Stimulated activated CD8-positive, alpha-beta memory T cell treated with anti-CD3 and anti-CD28 coated beads, Interleukin-12 subunit alpha, Interleukin-12 subunit beta, amount 100 ng/mL, for 24 hours (primary cell): ENCODE results near the gene IPO13.
A peak's percentile ranks its signal among the peaks of the same experiment; 100 is the strongest.

ENCODE experiments used
- DNase-seq: peaks from one replicate; pipeline ENCODE4 v3.0.0-alpha.2; 2020; ENCODE audit errors: extremely low read depth

Gene IPO13

DNA sequence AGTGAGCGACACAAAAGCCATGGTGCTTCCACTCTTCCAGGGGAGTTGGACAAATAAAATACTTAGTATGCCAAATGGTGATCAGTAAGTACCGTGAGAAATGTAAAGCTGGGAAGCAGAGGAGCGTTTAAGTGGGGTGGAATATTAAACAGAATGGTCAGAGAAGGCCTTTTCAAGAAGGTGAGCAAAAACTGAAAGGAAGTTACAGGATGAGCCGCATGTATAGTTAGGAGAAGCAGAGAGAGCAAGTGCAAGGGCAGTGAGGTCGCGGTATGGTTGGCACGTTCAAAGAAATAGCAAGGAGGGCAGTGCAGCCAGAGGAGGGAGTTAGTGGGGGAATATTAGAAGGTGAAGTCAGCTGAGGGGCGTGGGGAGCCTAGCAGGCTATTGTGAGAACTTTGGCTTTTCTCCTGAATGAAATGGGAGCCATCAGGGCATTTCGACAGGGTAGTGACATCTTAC lies 27.3 kb downstream of the IPO13 start:
- no peak for DNase-seq

DNA sequence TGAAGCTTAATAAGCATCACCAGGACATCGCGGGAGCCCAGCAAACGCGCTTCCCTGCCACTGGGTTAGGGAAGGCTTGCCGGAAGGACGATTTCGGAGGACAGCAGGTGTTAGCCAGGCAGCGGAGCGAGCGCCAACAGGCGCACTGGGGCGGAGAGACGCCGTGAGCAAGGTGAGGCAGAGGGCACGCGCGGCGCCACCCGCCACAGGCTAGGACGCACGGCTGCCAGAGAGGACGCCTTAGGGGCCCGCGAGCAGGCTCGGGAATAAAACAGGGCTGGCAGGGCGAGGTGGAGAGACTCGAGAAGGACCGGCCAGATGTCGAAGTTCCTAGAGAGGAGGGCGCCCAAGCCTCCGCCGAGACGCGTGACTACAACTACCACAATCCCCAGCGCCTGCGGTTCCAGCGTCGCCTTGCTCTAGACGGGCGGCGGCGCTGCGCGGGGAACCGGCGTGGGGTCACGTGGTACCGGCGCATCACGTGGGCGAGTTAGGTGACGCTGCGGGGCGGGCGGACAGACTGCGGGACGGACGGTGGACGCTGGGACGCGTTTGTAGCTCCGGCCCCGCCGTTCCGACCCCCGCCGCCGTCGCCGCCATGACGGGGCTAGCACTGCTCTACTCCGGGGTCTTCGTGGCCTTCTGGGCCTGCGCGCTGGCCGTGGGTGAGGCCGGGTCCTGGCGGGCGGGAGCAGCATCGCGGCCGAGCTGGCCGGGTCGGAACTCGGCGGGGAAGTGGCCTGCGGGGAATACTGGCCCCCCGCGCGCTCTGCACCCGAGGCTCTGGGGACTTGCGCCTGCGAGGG lies 27.9 kb downstream of the IPO13 start, which contains the start of gene ATP6V0B:
TSS of gene ATP6V0B (plus strand) at position 518 of the 806 bp plus-strand sequence. CDS start at position 599, 81 bp downstream.
- DNase-seq: peak; percentile 95

DNA sequence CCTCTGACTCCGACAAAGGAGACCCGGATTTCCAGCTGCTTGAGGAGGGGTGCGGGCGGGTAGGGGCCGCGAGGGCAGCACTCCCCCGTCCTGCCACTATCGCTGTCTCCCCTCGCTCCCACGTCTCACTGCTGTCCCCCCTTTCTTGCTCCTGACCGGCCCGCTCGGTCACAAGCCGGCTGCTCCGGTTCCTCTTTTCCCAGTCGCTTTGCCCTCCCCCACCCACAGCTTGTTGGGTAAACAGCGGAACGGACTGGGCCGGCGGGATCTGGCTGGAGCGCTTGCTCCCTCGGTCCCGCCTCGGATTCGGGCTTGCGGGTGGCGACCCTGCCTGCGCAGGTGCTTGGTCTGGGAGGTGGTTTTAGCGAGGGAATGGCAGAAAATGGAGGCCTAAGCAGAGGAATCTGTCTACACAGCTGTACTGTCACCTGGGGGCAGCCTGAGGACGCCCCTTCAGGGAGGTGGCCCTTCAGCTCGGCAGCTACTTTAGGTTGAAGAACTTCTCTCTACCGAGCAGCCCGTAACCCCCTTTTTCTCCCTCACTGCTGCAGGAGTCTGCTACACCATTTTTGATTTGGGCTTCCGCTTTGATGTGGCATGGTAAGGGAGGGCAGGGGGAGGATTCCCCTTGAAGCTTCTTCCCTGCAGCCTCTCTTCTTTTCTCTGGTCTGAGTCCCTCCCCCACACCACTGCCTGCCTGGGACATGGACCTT lies 28.7 kb downstream of the IPO13 start:
- DNase-seq: no peak

DNA sequence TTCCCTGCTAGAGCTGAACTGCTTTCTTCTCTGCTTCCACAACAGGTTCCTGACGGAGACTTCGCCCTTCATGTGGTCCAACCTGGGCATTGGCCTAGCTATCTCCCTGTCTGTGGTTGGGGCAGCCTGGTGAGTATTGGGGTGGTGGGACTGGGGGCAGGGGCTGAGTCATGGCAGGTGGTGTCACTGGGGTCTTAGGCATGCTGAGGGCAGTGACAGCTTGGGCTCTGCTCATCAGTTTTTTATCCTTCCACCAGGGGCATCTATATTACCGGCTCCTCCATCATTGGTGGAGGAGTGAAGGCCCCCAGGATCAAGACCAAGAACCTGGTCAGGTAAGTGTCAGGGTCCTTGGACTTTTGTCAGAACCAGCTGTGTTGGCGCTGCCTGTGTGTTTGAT lies 29.3 kb downstream of the IPO13 start:
- DNase-seq: no peak

DNA sequence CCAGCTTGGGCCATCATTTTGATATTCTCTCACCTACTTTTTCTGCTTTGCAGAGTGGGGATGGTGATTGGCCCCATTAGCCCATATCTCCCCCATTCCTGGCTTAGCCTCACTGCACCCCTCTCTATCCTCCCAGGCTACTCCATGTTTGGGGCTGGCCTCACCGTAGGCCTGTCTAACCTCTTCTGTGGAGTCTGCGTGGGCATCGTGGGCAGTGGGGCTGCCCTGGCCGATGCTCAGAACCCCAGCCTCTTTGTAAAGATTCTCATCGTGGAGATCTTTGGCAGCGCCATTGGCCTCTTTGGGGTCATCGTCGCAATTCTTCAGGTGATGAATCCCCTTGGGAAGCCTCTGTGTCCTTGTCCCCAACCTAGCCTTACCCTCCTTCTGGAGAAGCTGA lies 30.1 kb downstream of the IPO13 start:
- no peak for DNase-seq

DNA sequence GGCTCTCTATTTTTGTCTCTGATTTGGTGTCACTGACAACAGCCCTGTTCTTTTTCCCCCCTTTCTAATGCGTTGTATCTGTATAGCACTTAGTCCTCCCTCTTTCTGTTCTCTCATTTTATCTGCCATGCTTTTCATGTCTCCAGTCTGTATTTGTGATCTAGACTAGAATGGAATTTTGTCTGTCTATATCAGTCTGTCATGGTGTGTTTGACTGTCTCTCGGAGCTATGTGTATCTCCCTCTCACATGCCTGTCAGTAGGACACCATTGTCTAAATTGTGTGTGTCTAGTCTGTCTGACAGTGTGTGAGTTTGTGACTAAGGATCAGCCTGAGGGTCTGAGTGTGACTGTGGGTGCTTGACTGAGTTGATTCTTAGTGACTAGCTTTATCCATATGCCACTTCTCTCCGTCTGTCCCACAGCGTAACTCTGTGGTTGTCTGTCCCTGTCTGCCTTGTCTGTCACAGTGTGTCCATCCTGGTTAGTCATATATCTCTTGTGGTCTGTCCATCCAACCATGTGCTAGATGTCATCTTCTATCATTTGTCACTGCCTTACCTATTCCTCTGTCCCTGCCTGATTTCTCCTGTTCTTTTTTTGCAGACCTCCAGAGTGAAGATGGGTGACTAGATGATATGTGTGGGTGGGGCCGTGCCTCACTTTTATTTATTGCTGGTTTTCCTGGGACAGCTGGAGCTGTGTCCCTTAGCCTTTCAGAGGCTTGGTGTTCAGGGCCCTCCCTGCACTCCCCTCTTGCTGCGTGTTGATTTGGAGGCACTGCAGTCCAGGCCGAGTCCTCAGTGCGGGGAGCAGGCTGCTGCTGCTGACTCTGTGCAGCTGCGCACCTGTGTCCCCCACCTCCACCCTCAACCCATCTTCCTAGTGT lies 30.9 kb downstream of the IPO13 start:
- DNase-seq: no peak

DNA sequence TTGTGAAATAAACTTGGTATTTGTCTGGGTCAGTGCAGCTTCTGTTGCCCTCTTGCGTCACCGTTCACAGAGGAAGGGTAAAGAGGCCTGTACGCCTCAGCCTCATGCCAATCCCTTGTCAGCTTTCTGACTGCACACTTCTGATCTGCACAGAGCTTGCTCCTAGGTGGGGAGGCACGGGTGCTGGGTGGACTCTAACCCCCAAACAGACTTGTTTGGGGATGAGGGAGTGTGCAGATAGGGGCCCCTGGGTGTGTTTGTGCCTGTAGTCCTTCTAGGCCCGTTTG lies 31.5 kb downstream of the IPO13 start:
- no peak for DNase-seq

DNA sequence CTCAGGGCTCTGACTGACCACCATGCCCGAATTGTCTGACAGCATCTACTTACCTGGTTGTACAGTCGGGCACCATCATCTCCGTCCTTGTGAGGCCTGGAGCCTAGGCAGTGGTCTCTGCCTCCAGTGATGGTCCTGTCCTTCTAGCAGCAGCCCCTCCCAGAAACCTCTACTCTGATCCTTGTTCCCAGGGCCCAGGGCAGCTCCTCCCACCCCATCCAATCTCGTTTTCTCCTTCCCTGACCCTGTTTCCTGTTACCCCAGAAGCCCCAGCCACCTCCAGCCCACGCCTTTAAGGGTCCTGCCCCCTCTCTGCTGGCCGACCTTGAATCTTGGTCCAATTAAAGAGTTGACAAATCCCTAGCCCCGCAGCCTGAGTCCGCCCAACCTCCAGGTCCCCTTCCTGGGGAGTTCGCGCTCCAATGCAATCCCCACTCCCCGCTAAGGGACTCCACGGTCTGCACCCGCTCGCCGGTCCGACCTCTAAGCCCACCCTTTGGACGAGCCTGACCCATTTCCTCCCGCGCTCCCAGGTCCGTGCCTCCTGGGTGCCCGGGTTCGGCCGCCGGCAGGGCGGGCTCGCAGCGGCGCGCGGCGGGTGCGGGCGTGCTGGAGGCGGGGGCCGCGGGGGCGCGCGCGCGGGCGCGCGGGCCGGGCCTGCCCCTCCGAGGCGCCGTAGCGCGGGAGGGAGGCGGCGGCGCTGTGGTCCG lies 32.0 kb downstream of the IPO13 start, which contains the start of gene B4GALT2:
TSS of gene B4GALT2 (plus strand) at position 660 of the 710 bp plus-strand sequence. CDS start 1,951 bp downstream, outside the sequence.
- DNase-seq: no peak

DNA sequence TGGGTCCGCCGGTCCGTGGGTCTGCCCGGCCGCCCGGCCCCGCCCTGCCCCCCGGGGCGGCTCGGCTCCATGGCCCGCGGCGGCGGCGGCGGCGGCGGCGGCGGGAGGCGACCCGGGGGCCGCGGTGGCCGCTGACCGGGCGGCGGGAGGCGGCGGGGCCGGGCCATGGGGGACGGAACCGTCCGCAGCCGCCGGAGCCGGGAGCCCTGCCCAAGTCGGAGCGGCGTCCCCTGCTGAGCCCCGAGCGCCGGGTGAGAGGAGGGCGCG lies 32.4 kb downstream of the IPO13 start:
- DNase-seq: no peak

DNA sequence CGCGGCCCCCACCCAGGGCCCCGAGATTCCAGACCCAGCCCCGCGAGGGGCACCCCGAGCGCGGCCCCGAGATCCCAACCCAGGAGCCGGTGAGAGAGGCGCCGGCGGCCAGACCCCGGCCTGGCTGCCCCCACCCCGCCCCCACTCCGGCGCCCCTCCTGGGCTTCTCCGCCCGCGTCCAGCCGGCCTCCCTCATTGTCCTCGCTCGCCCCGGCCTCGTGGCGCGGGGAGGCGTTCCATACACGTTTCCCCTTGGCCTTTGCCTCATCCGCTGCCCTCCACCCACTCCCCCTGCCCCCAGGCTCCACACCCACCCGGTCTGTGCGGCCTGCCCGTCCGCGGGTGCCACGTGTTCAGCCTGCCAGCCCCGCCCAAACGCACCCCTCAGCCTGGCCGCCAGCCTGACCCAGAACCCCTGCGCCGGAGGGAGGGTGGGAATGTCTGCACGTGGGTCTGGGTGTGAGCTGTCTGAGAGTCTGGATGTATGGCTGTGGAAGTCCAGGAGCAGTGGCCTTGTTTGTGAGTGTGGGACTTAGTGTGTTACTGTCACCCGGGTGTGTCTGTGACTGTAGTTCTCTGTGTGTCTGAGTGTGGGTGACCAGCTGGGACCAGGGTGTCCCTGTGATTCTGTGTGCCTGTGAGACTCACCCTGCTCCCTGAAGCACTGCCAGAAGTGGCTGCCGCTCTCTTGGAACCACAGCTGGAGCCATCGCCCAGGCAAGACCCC lies 32.9 kb downstream of the IPO13 start:
- DNase-seq: no peak

DNA sequence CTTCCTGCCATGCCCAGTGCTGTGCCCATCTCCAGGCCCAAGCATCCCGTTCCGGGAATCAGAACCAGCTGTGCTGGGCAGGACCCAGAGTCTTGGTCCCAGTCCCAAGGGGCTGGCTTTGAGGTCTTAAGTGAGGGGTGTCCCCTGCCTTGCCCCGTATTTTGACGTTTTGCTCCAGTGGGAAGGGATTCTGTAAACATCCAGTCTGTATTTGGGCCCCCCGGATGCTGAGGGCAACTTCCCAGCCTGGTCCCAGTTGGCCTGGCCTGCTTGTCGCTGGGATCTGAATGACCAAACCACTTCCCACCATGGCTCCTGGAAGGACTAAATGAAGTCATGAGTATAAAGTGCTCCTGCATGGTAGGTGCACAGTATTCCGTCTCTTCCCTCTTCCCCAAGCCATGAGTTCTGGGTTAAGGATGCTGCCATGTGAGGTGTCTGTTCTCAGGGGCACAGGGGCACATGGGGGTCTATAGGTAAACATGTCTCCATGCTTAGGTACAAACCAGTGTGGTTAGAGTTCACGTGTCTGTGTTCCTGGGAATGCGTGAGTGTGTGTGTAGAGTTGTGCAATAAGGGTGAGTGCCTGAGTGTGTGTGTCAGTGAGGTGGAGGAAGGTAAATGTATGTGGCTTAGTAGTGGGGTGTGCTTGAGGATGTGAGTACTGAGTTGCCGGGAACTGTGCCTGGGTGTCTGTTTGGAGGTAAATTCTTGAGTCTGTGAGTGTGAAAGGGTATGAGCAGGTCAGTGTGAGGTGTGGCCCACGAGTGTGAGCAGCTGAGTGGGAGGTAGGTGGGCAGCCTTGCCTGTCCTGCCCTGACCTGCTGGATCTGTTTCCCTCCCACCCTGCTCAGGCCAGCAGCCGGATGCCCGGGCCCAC lies 33.7 kb downstream of the IPO13 start:
- no peak for DNase-seq

DNA sequence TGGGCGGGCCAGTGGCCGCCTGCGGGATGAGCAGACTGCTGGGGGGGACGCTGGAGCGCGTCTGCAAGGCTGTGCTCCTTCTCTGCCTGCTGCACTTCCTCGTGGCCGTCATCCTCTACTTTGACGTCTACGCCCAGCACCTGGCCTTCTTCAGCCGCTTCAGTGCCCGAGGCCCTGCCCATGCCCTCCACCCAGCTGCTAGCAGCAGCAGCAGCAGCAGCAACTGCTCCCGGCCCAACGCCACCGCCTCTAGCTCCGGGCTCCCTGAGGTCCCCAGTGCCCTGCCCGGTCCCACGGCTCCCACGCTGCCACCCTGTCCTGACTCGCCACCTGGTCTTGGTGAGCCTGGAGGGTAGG lies 34.4 kb downstream of the IPO13 start:
- no peak for DNase-seq

DNA sequence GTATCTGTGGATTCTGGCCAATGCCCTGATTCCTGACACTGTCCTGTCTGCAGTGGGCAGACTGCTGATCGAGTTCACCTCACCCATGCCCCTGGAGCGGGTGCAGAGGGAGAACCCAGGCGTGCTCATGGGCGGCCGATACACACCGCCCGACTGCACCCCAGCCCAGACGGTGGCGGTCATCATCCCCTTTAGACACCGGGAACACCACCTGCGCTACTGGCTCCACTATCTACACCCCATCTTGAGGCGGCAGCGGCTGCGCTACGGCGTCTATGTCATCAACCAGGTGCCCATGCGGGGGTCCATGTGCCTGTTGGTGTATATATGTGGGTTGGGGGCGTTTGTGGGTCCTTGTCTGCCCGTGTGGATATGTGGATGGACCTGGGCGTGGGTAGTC lies 34.9 kb downstream of the IPO13 start:
- DNase-seq: no peak

DNA sequence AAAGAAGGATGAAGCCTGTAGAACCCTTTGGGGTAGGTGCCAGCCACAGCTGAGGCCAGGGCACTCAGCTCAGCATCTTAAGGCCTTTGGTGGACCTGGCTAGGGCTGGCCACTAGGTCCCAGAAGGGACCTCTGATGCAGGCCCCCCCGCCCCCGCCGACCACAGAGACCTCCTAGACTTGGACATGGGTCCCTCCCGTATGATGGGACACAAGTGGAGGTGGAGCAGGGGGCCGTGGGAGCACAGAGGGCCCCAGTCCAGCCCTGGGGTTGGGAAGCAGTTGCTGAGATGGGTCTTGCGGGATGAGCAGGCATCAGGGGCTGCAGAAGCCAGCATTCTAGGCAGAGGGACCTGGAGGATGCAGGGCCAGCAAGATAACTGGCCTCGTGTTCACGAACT lies 35.5 kb downstream of the IPO13 start:
- DNase-seq: no peak

DNA sequence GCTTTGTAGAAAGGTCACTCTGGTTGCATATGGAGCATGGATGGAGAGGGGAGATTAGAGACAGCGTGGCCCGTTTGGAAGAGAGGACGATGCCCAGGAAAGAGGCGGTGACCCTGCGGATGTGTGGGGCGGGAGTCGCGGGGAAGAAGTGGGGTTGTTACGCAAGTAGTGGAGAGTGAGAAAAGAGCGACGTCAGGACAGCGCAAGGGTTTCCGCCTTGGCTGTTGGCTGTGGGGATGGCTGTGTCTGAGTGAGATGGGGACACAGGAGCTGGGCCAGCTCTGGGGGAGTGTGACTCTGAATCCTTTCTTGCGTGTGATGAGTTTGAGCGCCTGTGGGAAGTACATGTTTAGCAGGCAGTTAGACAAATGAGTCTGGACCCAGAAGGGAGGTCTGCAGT lies 36.1 kb downstream of the IPO13 start:
- no peak for DNase-seq

DNA sequence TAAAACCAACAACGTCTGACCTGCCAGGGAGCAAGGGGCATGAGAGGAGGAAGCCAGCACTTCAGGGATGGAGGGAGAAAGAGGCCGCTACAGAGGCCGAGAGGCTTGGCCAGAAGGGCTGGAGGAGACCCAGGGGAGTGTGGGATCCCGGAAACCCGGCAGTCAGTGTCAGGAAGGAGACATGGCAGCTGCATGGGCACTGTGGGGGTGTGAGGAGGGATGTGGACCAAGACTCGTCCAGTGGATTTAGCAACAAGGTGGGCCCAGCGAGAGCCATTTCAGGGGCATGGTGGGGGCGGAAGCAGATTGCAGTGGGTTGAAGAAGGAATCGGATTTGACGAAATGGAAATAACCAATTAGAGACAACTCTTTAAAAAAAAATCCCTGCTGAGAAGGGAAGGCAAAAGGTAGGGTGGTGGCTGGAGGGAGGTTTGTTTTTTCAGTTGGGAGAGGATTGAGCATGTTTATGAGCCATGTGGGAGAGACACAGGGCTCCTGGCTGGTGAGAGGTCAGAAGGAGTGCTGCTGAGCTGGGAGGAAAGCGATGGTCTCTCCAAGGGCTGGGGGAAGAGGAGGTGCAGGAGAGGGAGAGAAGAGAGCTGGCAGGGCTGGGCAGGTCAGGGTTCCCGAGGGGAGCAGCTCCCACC lies 36.6 kb downstream of the IPO13 start:
- no peak for DNase-seq

DNA sequence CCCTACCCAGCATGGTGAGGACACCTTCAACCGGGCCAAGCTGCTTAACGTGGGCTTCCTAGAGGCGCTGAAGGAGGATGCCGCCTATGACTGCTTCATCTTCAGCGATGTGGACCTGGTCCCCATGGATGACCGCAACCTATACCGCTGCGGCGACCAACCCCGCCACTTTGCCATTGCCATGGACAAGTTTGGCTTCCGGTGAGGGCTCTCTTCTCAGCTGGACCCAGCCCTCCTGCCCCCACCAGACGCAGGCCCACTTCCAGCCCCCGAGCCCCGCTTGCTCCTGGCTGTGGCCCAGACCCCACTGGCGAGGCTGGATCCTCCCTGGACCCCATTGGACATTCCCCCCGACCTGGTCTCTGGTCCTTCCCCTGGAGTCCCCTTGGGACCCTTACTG lies 38.1 kb downstream of the IPO13 start:
- no peak for DNase-seq

DNA sequence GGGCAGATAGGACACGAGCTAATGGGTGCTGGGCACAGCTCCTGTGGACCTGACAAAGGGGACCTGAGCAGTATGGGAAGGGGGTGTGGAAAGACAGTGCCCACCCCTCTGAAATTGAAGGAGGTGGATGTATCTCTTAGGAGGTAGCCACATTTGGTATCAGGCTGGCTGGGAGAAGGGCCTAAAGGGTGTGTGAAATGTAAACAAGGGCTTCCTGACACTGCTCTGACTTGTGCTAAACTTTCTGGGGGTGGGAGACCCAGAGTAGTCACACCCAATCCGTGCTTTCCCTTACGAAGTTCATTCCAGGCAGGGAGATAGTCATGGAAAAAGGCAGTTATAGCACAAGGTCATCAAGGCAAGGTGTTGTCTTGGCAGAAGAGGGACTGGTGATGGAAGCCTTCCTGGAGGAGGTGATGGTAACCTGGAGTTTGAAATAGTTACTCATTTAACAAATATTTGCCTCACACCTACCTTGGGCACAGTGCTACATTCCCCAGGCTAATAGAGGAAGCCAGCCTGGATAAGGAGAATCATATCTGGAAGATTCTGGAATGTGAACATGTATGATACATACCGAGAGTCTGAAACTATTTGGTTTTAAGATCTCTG lies 39.3 kb downstream of the IPO13 start:
- DNase-seq: no peak

DNA sequence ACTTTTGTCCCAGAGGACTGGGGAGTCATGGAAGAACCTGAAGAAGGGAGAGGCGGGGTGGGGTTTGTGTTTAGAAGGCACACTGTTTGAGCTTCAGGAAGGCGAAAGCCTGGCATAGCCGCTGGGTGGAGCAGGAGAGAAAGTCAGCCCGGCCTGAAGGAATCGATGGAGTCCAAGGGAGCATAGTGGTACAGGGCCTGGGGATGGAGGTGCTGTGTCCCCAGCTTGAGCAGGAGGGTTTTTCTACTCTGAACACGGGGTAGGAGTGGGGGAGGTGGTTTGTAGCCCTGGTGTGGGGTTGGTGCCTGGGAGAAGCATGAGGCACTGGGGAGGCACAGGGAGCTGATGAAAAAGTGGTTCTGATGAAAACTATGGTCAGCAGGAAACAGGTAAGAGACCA lies 40.0 kb downstream of the IPO13 start:
- no peak for DNase-seq
